NCI-H1105 treated with DMSO at 0.1 percent for 48 hours (cell line): ENCODE results near the gene INSL3.

Experiments
- DNase-seq: peaks from one replicate; lab custom pipeline; 2025; lab: John Stamatoyannopoulos, UW

Gene INSL3

DNA sequence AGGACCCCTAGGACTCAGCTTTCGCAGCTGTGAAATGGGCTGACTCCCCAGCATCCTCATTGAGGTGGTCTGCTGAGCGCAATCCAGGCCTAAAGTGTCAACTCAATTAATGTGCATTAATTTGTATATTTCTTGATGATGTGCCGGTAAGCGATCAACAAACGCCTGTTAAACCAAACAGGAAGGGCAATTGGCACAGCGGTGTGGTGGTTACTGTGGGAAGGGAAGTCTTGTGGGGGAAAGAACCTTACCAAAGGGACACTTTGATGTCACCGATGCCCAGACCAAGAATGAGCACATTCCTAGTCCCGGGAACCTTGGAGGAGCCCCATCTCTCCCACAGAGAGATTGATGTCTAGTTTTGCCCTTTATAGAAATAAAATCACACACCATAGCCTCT is 24.8 kb upstream of the INSL3 start:
- no peak for DNase-seq

DNA sequence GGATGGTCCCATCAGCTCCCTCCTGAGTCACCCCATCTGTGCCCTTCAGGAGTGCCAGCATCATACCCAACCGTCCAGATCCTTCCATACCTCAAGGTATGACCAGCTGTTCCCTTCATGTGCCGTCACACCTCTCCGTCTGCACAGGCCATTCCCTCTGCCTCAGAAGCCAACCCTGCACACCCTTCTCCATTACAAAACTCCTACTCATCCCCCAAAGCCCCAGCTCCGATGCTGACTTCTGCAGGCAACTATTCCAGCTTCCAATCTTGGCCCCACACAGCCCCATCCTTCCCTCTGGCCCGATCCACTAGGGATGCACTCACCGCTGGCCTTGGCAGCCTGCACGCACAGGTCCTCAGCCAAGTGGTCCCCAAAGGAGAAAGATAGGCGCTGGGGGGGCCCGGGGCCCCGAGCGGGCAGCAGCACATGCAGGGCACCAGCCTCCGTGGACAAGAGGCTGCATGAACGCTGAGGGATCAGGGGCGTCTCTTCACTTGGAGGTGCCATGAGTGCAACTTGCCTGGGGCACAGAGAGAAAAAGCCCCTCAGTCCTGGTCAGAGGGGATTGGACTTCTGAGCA is 22.7 kb upstream of the INSL3 start:
- DNase-seq, result no peak

DNA sequence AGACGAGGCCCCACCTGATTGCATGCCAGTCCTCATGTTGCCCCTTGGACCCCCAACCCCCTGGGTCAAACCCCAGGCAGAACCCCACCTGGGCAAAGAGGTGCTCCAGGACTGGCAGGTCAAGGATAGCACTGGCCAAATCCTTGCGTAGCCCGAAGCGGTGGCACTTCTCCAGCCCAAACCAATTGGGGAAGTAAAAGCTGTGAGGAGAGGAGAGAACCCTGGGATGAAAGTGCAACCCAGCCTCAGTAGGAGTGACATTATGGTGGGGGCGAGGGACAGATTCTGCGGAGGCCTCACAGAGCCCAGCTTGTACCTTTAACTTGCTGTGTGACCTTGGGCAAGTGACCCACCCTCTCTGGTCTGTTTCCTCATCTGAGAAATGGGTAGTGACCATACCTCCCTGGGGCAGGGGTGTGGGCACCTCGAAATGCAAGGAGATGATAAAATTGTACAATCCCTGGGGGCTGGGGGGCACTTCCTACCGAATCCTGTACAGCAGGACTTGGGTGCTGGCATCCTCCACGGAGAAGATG is 22.0 kb upstream of the INSL3 start:
- DNase-seq, result no peak

DNA sequence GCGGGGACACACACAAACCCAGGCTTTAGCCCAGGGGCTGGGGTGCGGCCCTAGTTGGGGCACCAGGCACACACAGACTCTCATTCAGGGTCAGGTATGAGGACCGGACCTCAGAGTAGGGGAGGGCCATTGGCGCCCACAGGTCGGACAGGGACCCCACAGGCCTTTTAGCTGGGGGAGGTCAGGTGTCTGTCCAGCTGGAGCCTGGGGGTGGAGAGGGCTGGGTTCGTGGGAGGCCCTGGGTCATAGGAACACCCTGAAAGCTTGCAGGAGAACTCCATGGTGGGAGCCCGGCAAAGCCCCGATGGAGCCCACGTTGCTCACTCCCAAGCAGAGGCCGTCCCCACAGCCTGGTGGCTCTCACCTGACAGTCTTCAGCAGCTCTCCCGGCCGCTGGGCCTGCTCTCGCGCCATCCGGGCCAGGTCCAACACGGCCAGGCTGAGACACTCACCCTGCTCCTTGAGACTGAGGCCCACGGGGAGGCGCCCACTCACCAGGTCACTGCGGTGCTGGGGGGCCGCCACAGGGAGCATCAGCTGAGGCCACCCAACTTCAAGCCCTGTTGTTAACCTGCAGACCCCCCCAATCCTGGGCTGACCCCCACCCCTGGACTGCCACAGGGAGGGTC is 21.5 kb upstream of the INSL3 start:
- no peak for DNase-seq

DNA sequence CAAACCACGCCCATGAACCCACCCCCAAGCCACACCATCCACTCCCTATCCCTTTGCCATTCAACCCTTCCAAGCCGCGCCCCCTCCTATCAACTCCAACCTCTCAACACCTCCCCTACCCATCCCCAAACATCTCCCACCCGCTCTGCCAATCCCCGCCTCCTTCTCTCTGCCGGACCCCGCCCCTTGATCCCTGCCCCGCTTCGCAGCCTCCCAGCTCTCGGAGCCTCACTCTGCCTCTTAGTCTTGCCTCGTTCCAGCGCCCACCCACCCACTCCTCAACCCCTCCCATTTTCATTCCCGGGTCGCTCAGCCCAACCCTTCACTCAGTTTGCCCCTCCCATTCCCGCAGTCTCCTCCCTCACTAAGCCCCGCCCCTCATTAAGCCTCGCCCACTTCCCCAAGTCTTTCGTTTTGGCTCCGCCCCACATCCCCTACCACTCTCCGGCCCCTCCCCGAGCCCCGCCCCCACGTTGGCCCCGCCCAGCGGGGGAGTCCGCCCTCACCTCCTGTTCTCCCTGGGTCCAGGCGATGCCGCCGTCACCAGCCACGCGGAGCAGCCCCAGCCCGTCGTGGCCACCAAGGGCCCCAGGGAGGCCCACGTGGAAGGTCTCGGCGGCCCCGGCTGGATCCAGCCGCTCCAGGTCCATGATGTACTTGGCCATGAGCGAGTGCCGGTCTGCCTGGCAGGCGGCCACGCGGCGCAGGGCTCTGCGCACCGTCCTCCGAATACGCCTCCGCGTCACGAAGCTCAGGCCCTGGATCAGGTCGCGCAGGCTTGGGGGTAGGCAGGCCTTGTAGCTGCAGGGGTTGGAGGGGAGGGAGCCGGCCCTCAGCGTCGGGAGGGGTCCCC is 20.7 kb upstream of the INSL3 start:
- peak; percentile 85 for DNase-seq

DNA sequence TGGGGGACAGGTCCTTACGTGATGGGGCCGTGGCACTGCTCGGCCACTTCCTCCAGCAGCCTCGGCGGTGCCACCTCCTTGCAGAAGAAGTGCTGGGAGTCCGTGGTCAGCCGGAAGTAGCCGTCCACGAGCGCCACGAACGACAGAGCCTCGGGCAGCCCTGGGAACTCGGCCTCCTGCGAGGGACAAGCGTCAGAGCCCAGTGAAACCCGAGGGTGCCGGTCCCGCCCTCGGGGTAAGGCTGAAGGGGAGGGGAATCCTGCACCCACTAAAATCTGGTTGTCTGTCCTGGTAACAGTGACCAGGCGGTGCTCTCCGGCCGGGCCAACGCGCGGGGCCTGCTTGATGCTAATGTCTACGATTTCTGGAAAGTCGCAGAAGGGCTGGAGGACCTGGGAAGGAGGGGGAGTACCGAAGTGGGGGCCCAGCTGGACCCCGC is 20.1 kb upstream of the INSL3 start:
- DNase-seq, result no peak

DNA sequence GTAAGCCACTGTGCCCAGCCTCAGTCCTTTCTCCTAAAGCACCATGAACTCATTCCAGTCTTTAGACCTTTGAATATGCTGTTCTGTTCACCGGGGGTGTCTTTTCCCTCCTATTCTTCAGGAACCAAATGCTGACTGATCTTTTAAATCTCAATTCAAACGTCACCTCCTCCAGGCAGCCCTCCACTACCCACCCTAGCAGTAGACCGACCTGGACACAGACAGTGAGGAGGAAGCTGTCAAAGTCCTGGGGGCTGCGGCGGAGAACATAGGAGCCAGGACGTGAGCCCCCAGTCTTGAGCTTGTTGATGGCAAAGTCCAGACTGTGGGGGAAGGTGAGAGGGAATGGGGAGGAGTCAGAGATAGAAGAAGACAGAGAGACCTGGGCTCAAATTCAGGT is 18.7 kb upstream of the INSL3 start:
- DNase-seq, result no peak

DNA sequence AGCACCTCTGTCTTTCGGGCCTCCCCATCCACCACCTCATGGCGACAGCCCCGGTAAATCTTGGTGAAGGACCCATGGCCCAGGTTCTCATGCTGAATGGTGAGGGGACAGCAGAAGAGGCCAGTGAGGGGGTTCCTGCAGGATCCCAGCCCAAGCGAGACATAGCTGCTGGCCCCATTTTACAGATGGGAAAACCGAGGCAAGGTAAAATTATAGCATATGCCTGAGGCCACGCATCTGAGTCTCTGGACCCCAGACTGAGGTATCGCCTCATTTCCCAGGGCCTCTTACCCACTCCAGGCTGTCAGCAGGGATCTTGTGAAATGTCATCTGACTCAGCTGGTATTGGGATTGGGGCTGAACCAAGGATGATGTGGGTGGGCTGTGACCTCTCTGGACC is 16.7 kb upstream of the INSL3 start:
- no peak for DNase-seq

DNA sequence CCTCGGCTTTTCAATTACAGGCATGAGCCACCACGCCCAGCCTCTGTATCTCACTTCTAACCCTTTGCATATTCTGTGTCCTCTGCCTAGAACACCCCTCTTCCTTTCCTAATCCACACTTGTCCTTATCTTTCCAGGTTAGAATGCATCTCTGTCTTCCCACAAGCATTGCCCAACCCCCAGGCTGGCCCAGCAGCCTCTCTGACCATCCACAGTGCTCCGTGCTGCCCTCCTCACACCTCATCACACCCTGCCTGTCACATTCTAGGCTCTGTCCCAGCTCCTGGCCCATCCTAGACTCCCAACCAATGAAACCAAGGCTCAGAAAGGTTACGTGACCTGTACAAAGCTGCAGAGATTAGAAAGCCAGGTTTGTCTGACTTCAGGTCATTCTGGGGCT is 15.2 kb upstream of the INSL3 start:
- DNase-seq, result no peak

DNA sequence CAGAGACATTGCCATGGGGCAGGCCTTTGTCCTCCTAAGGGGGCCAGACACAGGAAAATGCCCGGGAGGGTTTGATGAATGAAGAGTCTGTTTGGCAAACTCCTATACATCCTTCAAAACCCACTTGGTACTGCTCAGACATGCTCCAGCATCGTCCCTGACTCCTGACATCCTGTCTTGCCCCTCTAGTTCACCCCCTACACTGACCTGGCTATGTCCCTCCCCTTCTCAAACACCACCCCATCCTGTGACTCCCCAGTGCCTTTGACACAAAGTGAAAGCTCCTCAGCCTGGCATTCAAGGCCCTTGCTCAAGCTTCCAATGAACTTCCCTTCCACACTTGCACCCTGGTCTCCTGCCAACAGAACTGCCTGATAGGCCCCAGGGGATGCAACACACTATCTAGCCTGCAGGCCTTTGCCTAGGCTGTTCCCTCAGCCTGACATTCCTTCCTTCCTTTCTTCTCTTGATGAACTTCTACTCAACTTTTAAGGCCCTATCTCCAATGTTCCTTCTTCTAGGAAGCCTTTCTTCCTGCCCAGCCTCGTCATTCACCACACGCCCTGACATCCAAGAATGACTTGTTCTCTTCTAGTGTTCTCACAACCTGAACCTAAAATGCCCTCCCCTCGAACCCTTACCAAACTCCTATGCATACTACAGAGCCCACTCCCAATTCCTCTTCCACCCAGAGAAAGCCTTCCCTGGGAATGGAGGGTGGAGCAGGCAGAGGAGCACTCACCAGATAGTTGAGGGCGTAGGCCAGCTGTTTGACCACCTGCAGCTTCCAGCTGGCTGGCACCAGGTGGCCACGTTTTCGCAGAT is 14.1 kb upstream of the INSL3 start:
- DNase-seq, result peak; percentile 11

DNA sequence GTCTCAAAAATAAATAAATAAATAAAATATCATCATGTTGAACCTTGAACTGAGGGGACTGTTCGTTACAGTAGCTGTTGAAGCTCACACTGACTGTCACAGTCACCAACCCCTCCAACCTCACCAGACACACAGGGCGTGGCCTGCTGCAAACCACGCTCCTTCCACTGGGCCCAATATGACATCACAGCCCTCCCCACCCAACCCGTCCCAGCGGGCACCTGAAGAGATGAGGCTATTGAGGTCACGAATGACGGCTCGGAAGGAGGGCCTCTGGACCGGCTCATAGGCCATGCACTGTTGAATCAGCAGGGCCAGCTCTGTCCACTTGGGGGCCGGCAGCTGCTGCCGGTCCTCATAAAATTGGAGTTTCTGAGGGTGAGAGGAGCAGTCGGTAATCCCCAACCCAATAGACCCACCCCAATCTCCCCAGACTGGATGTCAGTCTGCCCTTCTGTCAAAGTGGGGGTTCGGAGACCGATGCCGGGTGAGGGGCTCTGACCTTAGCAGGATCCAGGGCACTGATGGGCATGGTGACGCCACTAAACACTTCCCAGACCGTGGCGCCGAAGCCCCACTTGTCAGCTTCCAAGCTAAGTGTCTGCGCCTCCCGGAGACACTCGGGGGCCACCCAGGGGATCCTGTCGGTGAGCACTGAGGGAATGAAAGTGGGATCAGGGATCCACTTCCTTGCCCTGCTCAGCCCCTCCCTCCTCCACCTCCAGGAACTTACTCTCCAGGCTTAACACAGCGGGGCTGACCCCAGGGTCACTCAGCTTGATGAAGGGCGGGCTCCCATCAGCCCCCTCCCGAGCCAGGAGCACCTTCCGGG is 13.2 kb upstream of the INSL3 start:
- DNase-seq, result no peak

DNA sequence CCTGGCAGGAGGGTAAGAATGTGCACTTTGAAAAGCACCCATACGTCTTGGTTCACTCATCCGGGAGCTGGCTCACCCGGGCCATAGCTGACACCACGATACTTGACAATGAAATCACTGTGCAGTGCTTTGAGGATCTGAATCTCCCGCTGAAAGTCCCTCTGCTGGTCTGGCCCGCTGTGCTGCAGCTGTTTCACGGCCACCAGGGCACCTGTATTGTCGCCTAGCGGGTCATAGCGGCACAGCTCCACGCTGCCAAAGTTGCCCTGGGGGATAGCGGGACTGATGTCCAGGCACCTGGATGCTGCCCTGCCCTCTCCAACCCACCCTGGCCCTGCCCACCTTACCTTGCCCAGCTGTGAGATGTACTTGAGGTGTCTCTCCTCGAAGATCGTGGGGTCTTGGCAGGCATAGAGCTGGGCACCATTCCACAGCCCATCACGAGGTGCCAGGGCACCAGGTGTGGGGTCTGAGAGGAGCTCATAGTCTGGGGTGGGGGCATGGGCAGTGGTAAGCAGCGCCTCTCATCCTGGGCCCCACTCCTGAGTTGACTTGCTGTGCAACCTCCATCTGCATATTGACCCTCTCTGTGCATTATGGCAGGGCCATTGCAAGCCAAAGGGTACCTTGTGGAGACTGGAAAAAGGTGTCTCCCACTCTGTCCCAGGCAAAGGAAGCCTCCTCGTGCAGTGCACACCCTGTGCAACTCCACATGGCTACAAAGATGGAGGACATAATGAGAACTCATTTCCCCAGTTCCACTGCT is 11.3 kb upstream of the INSL3 start:
- no peak for DNase-seq

DNA sequence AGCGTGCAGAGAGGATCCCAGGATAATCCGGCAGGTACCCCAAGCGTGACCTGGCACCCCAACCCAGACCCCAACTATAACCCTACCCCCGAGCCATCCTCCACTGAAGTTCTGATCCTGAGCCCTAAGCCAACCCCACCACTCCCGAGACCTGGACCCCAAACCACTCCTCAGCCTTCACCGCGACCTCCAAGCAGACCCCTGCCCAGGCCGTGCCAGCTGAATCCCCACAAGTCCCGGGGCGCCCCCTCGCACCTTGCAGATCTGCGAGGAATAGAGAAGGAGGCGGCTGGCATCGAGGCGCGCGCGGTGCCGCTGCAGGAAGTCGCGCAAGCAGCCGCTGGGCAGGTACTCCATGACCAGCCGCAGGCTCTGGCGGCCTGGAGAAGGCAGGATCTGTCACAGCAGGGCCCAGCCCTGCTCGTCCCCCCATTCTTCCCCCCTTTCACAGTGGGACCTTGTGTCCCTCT is 10.1 kb upstream of the INSL3 start:
- no peak for DNase-seq

DNA sequence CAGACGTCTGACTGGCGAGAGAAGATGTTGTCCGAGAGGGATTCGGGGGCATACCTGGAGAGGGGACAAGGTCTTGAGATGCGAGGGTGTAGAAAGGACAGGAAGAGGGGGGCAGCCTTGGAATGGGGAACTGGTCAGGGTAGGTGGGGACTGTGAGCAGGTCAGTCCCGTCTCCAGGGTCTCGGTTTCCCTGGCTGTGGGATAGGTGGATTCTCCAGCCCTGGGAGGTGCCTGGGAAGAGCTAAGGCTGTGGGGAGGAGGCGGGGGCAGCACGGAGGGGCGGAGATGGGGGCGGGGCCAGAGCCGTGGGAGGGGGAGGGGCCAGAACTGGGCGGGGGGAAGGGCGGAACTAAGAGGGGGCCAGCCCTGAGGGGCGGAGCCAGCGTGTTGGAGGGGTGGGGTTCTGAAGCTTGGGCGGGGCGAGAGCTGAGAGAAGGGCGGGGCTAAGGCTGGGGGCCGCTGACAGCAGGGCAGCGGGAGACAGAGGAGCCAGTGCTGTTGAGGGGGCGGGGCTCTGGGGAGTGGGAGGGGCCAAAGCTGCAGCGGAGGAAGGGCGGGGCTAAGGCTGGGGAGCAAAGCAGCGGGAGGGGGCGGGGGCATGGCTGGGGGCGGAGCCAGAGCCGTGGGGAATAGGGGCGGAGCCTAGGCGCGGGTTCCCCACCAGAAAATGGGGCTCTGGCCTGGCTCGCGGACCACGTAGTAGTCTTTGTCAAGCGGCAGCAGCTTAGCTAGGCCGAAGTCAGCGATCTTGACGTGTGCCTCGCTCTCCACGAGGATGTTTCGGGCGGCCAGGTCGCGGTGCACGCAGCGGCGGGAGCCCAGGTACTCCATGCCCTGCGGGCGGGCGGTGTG is 9.5 kb upstream of the INSL3 start:
- DNase-seq, result peak; percentile 82

DNA sequence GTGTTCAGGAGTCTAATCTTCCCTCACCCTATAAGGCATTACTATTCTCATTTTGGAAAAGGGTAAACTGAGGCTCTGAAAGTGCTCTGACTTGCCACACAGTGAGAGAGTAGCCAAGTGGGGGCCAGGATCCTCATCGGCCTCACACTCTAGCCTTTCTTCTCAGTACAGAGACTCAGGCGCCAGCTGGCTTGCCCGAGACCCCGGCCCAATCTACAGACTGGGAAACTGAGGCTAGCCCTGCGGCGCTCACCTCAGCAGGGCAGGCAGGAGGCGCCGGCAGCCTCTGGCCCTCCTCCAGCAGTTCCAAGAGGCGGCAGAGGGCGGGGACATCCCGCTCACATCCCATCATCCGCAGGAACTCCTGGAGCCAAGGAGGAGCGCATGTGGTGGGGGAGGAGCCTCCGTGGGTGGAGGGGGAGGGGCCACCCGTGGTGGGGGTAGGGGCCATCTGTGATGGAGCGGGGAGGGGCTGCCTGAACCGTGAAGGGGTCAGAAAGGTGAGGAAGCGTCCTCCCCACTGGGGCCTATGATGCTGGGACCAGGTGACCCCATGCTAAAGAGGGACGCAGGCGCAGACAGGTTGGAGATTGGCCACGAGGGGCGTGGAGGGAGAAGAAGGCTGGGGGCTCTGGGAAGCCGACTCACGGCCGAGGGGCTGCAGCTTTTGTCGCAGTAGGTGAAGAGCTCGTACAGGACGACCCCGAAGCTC is 8.7 kb upstream of the INSL3 start:
- DNase-seq, result peak; percentile 60

DNA sequence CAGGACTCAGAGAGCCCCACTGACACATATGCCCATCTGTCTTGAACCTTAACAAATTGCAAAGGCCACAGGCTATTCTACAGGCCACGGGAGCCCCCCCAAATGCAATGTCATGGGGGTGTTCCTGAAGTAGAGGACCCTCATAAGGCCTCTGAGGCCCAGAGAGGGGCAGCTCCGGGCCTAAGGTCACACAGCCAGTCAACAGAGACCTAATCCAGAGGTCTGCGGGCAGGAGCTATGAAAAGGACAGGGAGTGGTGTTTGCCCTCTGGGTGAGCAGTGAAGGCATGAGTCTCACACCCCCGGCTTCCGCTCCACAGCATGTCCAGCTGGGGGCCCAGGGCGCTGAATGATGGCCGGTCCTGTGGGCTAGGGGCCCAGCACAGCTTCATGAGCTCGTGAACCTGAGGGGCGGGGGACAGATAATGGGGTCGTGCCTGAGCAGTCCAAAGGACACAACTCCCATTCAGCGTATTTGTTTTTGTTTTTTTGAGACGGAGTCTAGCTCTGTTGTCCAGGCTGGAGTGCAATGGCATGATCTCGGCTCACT is 5.3 kb upstream of the INSL3 start:
- DNase-seq, result no peak

DNA sequence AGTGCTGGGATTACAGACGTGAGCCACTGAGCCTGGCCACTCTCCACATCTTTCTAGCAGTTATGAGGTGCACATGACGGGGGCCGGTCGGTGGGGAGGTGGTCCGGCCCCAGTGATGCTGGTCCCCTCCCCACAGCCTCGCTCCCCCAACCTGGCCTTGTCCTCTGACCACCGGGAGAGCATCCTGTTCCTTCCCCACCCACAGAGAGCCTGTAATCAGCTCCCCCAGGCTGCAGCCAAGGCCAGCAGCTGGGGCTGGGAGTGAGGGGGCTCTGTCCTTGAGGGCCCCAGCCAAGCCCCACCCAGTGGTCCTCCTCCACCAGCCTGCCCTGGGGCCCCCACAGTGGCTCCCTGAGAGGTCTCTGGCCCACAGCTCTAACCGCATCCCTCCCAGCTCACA is 3.0 kb upstream of the INSL3 start:
- no peak for DNase-seq

DNA sequence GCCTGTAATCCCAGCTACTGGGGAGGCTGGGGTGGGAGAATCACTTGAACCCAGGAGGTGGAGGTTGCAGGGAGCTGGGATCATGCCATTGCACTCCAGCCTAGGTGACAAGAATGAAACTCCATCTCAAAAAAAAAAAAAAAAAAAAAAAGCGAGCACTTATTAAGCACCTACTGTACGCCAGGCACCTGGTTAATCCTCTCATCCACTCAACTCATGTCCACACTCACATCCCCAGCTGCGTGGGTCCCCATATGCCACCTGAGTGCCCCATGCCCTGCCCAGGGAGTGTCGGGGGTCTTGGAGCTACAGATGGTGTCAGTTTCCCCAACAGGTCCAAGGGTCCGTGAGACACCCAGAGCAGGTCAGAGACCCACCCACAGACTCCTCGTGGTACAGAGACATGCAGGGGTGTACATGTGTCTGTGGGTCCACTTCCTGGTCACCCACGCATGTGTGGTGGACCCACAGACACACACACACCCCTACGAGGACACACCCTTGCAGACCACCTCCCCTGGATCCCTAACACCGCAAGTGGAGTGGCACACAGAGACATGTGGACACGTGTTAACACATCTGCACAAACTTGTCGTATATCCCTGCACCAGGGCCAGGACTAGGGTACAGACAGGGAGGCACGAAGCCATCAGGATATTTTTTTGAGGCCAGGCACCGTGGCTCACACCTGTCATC is 3.5 kb downstream of the INSL3 start:
- no peak for DNase-seq
